Measurements from ENCODE around the gene BOC. TPM values are rescaled to one million over a fixed set of nuclear protein-coding genes. Genes with fewer than 3 reads are reported as not detected.

BOC gene
- total RNA-seq, 1 experiment from 2014 or later: 3.5 TPM

- Histone ChIP-seq H3K27me3 (ENCODE audit: insufficient read depth, low read length) (no peaks in the 10 kb centered on the region), H2AFZ (ENCODE audit: low read length) (no peak overlapping the region), H3K9me3 (ENCODE audit: control insufficient read depth, low read depth, low read length) (no peaks in the 10 kb centered on the region), H3K4me1 (ENCODE audit: insufficient read depth, low read length) (peaks cover 13% of the 10 kb centered on the region), H3K23me2 (ENCODE audit: insufficient read length, low read depth, low read length, poor library complexity, severe bottlenecking) (no peaks in the 10 kb centered on the region), H3K79me1 (ENCODE audit: insufficient read depth, low read depth, low read length, poor library complexity, severe bottlenecking) (no peaks in the 10 kb centered on the region), H3K79me2 (ENCODE audit: insufficient read depth, low read length) (no peaks in the 10 kb centered on the region), H2AK5ac (ENCODE audit: insufficient read length, low read length) (no peak overlapping the region), H4K8ac (replicated peaks; ENCODE audit: insufficient read length, low read depth, low read length) (no peak overlapping the region), H2BK20ac (ENCODE audit: low read depth, low read length, poor library complexity, severe bottlenecking) (no peak overlapping the region), H3K4me2 (ENCODE audit: insufficient read depth, insufficient read length, low read length) (no peak overlapping the region), H3T11ph (ENCODE audit: low read length) (no peak overlapping the region), H3K4ac (ENCODE audit: low read depth, low read length) (no peak overlapping the region), H3K27ac (ENCODE audit: insufficient read length, low read depth, low read length) (no peak overlapping the region), H3K9ac (ENCODE audit: extremely low read depth, insufficient read length, low read length) (no peak overlapping the region), H2BK12ac (ENCODE audit: insufficient read length, low read depth, low read length) (no peak overlapping the region), H2BK120ac (ENCODE audit: low read depth, low read length, poor library complexity, severe bottlenecking) (no peak overlapping the region), H4K5ac (ENCODE audit: insufficient read length, low read depth, low read length) (no peak overlapping the region), H4K91ac (ENCODE audit: insufficient read length, low read depth, low read length) (no peak overlapping the region), H3K14ac (ENCODE audit: insufficient read depth, low read length) (no peak overlapping the region), H3K18ac (ENCODE audit: insufficient read length, low read depth, low read length) (no peak overlapping the region), H2BK15ac (ENCODE audit: low read depth, low read length) (no peak overlapping the region), H4K20me1 (ENCODE audit: control insufficient read depth, insufficient read depth, insufficient read length) (no peaks in the 10 kb centered on the region), H2BK5ac (ENCODE audit: insufficient read length, low read length) (no peak overlapping the region), H3K56ac (ENCODE audit: insufficient read length, low read depth, low read length) (no peak overlapping the region), H3K23ac (ENCODE audit: insufficient read length, low read depth, low read length) (no peak overlapping the region)
- H3K9me3 Mint-ChIP-seq: no peaks in the 10 kb centered on the region
- H3K4me1 Mint-ChIP-seq: peaks cover 49 to 60% of the 10 kb centered on the region in 2 experiments
- H3K4me3 Mint-ChIP-seq: no peak overlapping the region
- no peaks in the 10 kb centered on the region for H3K27me3 Mint-ChIP-seq (ENCODE audit: low read depth)
- DNase-seq: no peak
- peaks cover 0 to 17% (median 2%) of the 10 kb centered on the region in 3 experiments; a peak in 3 of 7 replicates for H3K36me3 Mint-ChIP-seq (ENCODE audit: insufficient read depth in 1 of 3, low read depth in 3 of 3)
- no peak overlapping the region; a peak in 1 of 7 replicates for H3K27ac Mint-ChIP-seq
- no peak for TF ChIP-seq CTCF (conservative IDR thresholded peaks at IDR 0.05)
- WGBS (ENCODE audit: extremely low coverage, insufficient read length, low lambda C conversion rate): no CpG with 5 or more reads among the region's 6 CpGs
These were observed 49.8 kb downstream of the BOC start for GRCh38 chr3:113261063-113261625.
